ENCODE measurements around the gene PTPRR.

- TF ChIP-seq NFE2L2 (IDR thresholded peaks at IDR 0.05; ENCODE audit: low read depth, low read length) (no peak), CTCF (conservative IDR thresholded peaks at IDR 0.05; ENCODE audit: low read depth, low read length) (no peak), POLR2A (IDR thresholded peaks at IDR 0.05; ENCODE audit: low read depth, low read length) (no peak), ELK1 (IDR thresholded peaks at IDR 0.05; ENCODE audit: borderline replicate concordance, low read depth, low read length) (no peak), RAD21 (IDR thresholded peaks at IDR 0.05; ENCODE audit: low read length) (no peak), BHLHE40 (IDR thresholded peaks at IDR 0.05; ENCODE audit: low read depth, low read length) (no peak), MAZ (IDR thresholded peaks at IDR 0.05; ENCODE audit: borderline replicate concordance, low read depth, low read length) (no peak), RCOR1 (IDR thresholded peaks at IDR 0.05; ENCODE audit: insufficient replicate concordance, low read length) (no peak), MXI1 (IDR thresholded peaks at IDR 0.05; ENCODE audit: borderline replicate concordance, low read depth, low read length) (no peak), CHD1 (IDR thresholded peaks at IDR 0.05; ENCODE audit: low read depth, low read length) (no peak), FOS (IDR thresholded peaks at IDR 0.05; ENCODE audit: low read depth, low read length) (no peak), RFX5 (IDR thresholded peaks at IDR 0.05; ENCODE audit: low read depth, low read length) (no peak), CEBPB (IDR thresholded peaks at IDR 0.05; ENCODE audit: low read depth, low read length) (no peak), USF2 (IDR thresholded peaks at IDR 0.05; ENCODE audit: low read depth, low read length) (no peak)
These were observed 291.6 kb downstream of the PTPRR start for GRCh38 chr12:70628701-70629480.

All from IMR-90 (cell line).